WTC11 (cell line): ENCODE measurements around the gene TOPAZ1. TPM values are rescaled to one million over a fixed set of nuclear protein-coding genes. Genes with fewer than 3 reads are reported as not detected.

ENCODE experiments used
- ATAC-seq: fragments of 200-7000 bp; cut with Tn5 transposase; 2 replicates; pipeline ENCODE4 v1.10.0; 2021; ENCODE audit warnings: mild to moderate bottlenecking, moderate library complexity
- CTCF ChIA-PET: fragments of 300-600 bp; sonication (Branson Sonifier 250); formaldehyde crosslinking; loops from one replicate; lab custom pipeline; 2021; ENCODE audit warnings: antibody characterized with exemption; lab: Charles Lee
- POLR2A ChIA-PET: fragments of 350-600 bp; sonication (Branson Sonifier 250); formaldehyde crosslinking; loops from one replicate; lab custom pipeline; 2021; ENCODE audit warnings: antibody characterized with exemption; lab: Charles Lee
- DNase-seq: peaks from one replicate; pipeline ENCODE4 v3.0.0; 2021; ENCODE audit warnings: low spot score
- H3K27ac Mint-ChIP-seq: 2 replicates; pipeline ENCODE4 v1.8.0; 2021; ENCODE audit warnings: mixed read lengths
- H3K27me3 Mint-ChIP-seq: 2 replicates; pipeline ENCODE4 v1.8.0; 2021; ENCODE audit warnings: low read depth, mild to moderate bottlenecking, moderate library complexity, mixed read lengths
- H3K36me3 Mint-ChIP-seq: 2 replicates; pipeline ENCODE4 v1.8.0; 2021; ENCODE audit warnings: mixed read lengths
- H3K4me1 Mint-ChIP-seq: 2 replicates; pipeline ENCODE4 v1.8.0; 2022; ENCODE audit warnings: mixed read lengths
- H3K4me3 Mint-ChIP-seq: 2 replicates; pipeline ENCODE4 v1.8.0; 2021; ENCODE audit warnings: mild to moderate bottlenecking, moderate library complexity, mixed read lengths
- H3K9me3 Mint-ChIP-seq: 2 replicates; pipeline ENCODE4 v1.8.0; 2021; ENCODE audit warnings: mixed read lengths
- AFF4 ChIP-seq: sonication (generic); formaldehyde crosslinking; IDR thresholded peaks from 2 replicates; pipeline ENCODE4 v1.8.1; 2023; ENCODE audit warnings: mild to moderate bottlenecking, missing genetic modification reagents, borderline replicate concordance
- ATF2 ChIP-seq: sonication (generic); formaldehyde crosslinking; IDR thresholded peaks from 2 replicates; pipeline ENCODE4 v1.8.1; 2022; ENCODE audit warnings: low read depth, missing genetic modification reagents, borderline replicate concordance
- CREM ChIP-seq: sonication (generic); formaldehyde crosslinking; IDR thresholded peaks from 2 replicates; pipeline ENCODE4 v1.8.1; 2022; ENCODE audit warnings: mild to moderate bottlenecking, missing genetic modification reagents, moderate library complexity
- CTCF ChIP-seq: fragments of 200-600 bp; IDR thresholded peaks from 2 replicates; pipeline ENCODE4 v1.8.0; 2022; ENCODE audit warnings: antibody characterized with exemption
- E2F1 ChIP-seq: sonication (generic); formaldehyde crosslinking; IDR thresholded peaks from 2 replicates; pipeline ENCODE4 v1.8.0; 2022; ENCODE audit warnings: mild to moderate bottlenecking, missing genetic modification reagents
- KAT7 ChIP-seq: sonication (generic); formaldehyde crosslinking; IDR thresholded peaks from 2 replicates; pipeline ENCODE4 v1.8.1; 2023; ENCODE audit warnings: missing genetic modification reagents, mild to moderate bottlenecking, borderline replicate concordance
- MLX ChIP-seq: sonication (generic); formaldehyde crosslinking; IDR thresholded peaks from 2 replicates; pipeline ENCODE4 v1.8.1; 2023; ENCODE audit warnings: mild to moderate bottlenecking, missing genetic modification reagents, moderate library complexity
- NR2C2 ChIP-seq: sonication (generic); formaldehyde crosslinking; IDR thresholded peaks from 2 replicates; pipeline ENCODE4 v1.8.0; 2022; ENCODE audit warnings: mild to moderate bottlenecking, missing genetic modification reagents
- PRDM15 ChIP-seq: sonication (generic); formaldehyde crosslinking; IDR thresholded peaks from 2 replicates; pipeline ENCODE4 v1.8.0; 2022; ENCODE audit warnings: missing genetic modification reagents
- RELA ChIP-seq: sonication (generic); formaldehyde crosslinking; IDR thresholded peaks from 2 replicates; pipeline ENCODE4 v1.8.1; 2022; ENCODE audit warnings: missing genetic modification reagents, mild to moderate bottlenecking, borderline replicate concordance
- RORB ChIP-seq: fragments of 250-450 bp; sonication (Bioruptor Pico); IDR thresholded peaks from 2 replicates; pipeline ENCODE4 v1.9.0; 2021; ENCODE audit warnings: mild to moderate bottlenecking
- SMAD4 ChIP-seq: sonication (generic); formaldehyde crosslinking; IDR thresholded peaks from 2 replicates; pipeline ENCODE4 v1.8.0; 2022; ENCODE audit warnings: mild to moderate bottlenecking, missing genetic modification reagents
- USF2 ChIP-seq: sonication (generic); formaldehyde crosslinking; IDR thresholded peaks from 2 replicates; pipeline ENCODE4 v1.8.1; 2023; ENCODE audit warnings: mild to moderate bottlenecking, missing genetic modification reagents, moderate library complexity
- ZMAT4 ChIP-seq: fragments of 250-450 bp; sonication (Bioruptor Pico); IDR thresholded peaks from 2 replicates; pipeline ENCODE4 v1.9.0; 2021; ENCODE audit warnings: mild to moderate bottlenecking
- ZNF138 ChIP-seq: sonication (generic); formaldehyde crosslinking; conservative IDR thresholded peaks from 2 replicates; pipeline ENCODE4 v1.8.1; 2022; ENCODE audit warnings: mild to moderate bottlenecking, moderate library complexity, missing genetic modification reagents
- total RNA-seq: library from RNA; stranded (reverse); gene quantifications from 3 replicates; pipeline ENCODE4 v1.2.3, GENCODE V29; 2021

TOPAZ1 gene
- total RNA-seq, 1 experiment from 2014 or later = not detected

GRCh38 chr3:44292276-44292675 is 50.6 kb downstream of the TOPAZ1 start:
- DNase-seq = no peak
- CTCF ChIA-PET = interaction anchor here (0.6 kb wide), 1 partner anchor 9 kb away, joined by 3 read pairs; no protein-coding TSS in a partner anchor
- TF ChIP-seq RORB (no peak), NR2C2 (CRISPR knock-in tag) (no peak), RELA (CRISPR knock-in tag) (no peak), E2F1 (CRISPR knock-in tag) (no peak), ZNF138 (CRISPR knock-in tag) (no peak), ATF2 (no peak), PRDM15 (CRISPR knock-in tag) (no peak), MLX (CRISPR knock-in tag) (no peak), ZMAT4 (CRISPR knock-in tag) (no peak), USF2 (CRISPR knock-in tag) (no peak), CREM (CRISPR knock-in tag) (no peak), SMAD4 (CRISPR knock-in tag) (no peak), AFF4 (CRISPR knock-in tag) (no peak), KAT7 (CRISPR knock-in tag) (no peak), CTCF (no peak)
- TF ChIP-seq, all 79 proteins: peak for 0
- no peak for ATAC-seq
- H3K27me3 Mint-ChIP-seq = peaks cover 3% of the 10 kb centered on the region; the same call in 1 of the 2 replicates
- no peaks in the 10 kb centered on the region for H3K9me3 Mint-ChIP-seq
- no peaks in the 10 kb centered on the region for H3K4me1 Mint-ChIP-seq
- no peaks in the 10 kb centered on the region for H3K36me3 Mint-ChIP-seq
- H3K4me3 Mint-ChIP-seq = no peak overlapping the region
- H3K27ac Mint-ChIP-seq = no peak overlapping the region
- POLR2A ChIA-PET = interaction anchor here (0.5 kb wide), 1 partner anchor 91 kb away, joined by 5 read pairs; no protein-coding TSS in a partner anchor
